H9 (cell line): Measurements from ENCODE around the gene SLC25A4. TPM values are rescaled to one million over a fixed set of nuclear protein-coding genes. Genes with fewer than 3 reads are reported as not detected.

Experiments
- DNase-seq: peaks from one replicate; pipeline ENCODE4 v3.0.0-alpha.2; 2017
- H2AFZ ChIP-seq: one replicate; pipeline ENCODE4 v1.6.1; 2013; ENCODE audit warnings: mild to moderate bottlenecking, low read length, control low read depth, moderate library complexity
- H2AK5ac ChIP-seq: 2 replicates; pipeline ENCODE4 v1.6.1; 2013; ENCODE audit warnings: low read length, control low read depth, mixed read lengths; ENCODE audit not compliant: insufficient read length
- H2BK120ac ChIP-seq: one replicate; pipeline ENCODE4 v1.6.1; 2013; ENCODE audit warnings: low read depth, mild to moderate bottlenecking, low read length, control low read depth, inconsistent platforms; ENCODE audit not compliant: poor library complexity, severe bottlenecking
- H2BK12ac ChIP-seq: 2 replicates; pipeline ENCODE4 v1.6.1; 2013; ENCODE audit warnings: low read length, control low read depth, mixed read lengths, low read depth; ENCODE audit not compliant: insufficient read length
- H2BK15ac ChIP-seq: 2 replicates; pipeline ENCODE4 v1.6.1; 2013; ENCODE audit warnings: low read depth, low read length, control low read depth
- H2BK20ac ChIP-seq: one replicate; pipeline ENCODE4 v1.6.1; 2013; ENCODE audit warnings: low read depth, mild to moderate bottlenecking, low read length, control low read depth, inconsistent platforms; ENCODE audit not compliant: poor library complexity, severe bottlenecking
- H2BK5ac ChIP-seq: 2 replicates; pipeline ENCODE4 v1.6.1; 2013; ENCODE audit warnings: low read length, control low read depth, mixed read lengths; ENCODE audit not compliant: insufficient read length
- H3K14ac ChIP-seq: 2 replicates; pipeline ENCODE4 v1.6.1; 2013; ENCODE audit warnings: low read length, control low read depth; ENCODE audit not compliant: insufficient read depth
- H3K18ac ChIP-seq: 2 replicates; pipeline ENCODE4 v1.6.1; 2013; ENCODE audit warnings: low read depth, mild to moderate bottlenecking, mixed read lengths, low read length, control low read depth; ENCODE audit not compliant: insufficient read length
- H3K23ac ChIP-seq: 2 replicates; pipeline ENCODE4 v1.6.1; 2013; ENCODE audit warnings: low read length, control low read depth, mixed read lengths, low read depth; ENCODE audit not compliant: insufficient read length
- H3K23me2 ChIP-seq: 2 replicates; pipeline ENCODE4 v1.6.1; 2013; ENCODE audit warnings: low read depth, mild to moderate bottlenecking, mixed read lengths, low read length, control low read depth; ENCODE audit not compliant: insufficient read length, poor library complexity, severe bottlenecking
- H3K27ac ChIP-seq: 2 replicates; pipeline ENCODE4 v1.5.1; 2013; ENCODE audit warnings: low read length, control low read depth, mixed read lengths, low read depth; ENCODE audit not compliant: insufficient read length
- H3K27me3 ChIP-seq: 2 replicates; pipeline ENCODE4 v1.6.1; 2013; ENCODE audit warnings: low read length, control low read depth, inconsistent platforms; ENCODE audit not compliant: insufficient read depth
- H3K4ac ChIP-seq: 2 replicates; pipeline ENCODE4 v1.6.1; 2013; ENCODE audit warnings: low read depth, mild to moderate bottlenecking, control low read depth, inconsistent platforms, low read length, moderate library complexity
- H3K4me1 ChIP-seq: 2 replicates; pipeline ENCODE4 v1.6.1; 2013; ENCODE audit warnings: low read length, control low read depth, inconsistent platforms; ENCODE audit not compliant: insufficient read depth
- H3K4me2 ChIP-seq: 2 replicates; pipeline ENCODE4 v1.6.1; 2013; ENCODE audit warnings: low read length, control low read depth, mixed read lengths; ENCODE audit not compliant: insufficient read length, insufficient read depth
- H3K56ac ChIP-seq: 2 replicates; pipeline ENCODE4 v1.6.1; 2013; ENCODE audit warnings: low read depth, mild to moderate bottlenecking, mixed read lengths, low read length, control low read depth; ENCODE audit not compliant: insufficient read length
- H3K79me1 ChIP-seq: 2 replicates; pipeline ENCODE4 v1.6.1; 2013; ENCODE audit warnings: low read depth, mild to moderate bottlenecking, moderate library complexity, low read length, control low read depth, inconsistent platforms; ENCODE audit not compliant: insufficient read depth, poor library complexity, severe bottlenecking
- H3K79me2 ChIP-seq: 2 replicates; pipeline ENCODE4 v1.6.1; 2013; ENCODE audit warnings: low read length, control low read depth, inconsistent platforms; ENCODE audit not compliant: insufficient read depth
- H3K9ac ChIP-seq: 2 replicates; pipeline ENCODE4 v1.6.1; 2013; ENCODE audit warnings: low read length, control low read depth, mixed read lengths; ENCODE audit not compliant: insufficient read length; ENCODE audit errors: extremely low read depth
- H3K9me3 ChIP-seq: one replicate; pipeline ENCODE4 v1.6.1; 2013; ENCODE audit warnings: low read depth, low read length, inconsistent platforms; ENCODE audit not compliant: control insufficient read depth
- H3T11ph ChIP-seq: one replicate; pipeline ENCODE4 v1.6.1; 2013; ENCODE audit warnings: mild to moderate bottlenecking, low read length, control low read depth, inconsistent platforms
- H4K20me1 ChIP-seq: one replicate; pipeline ENCODE4 v1.6.1; 2013; ENCODE audit not compliant: control insufficient read depth, insufficient read length, insufficient read depth
- H4K5ac ChIP-seq: 2 replicates; pipeline ENCODE4 v1.6.1; 2013; ENCODE audit warnings: low read depth, mild to moderate bottlenecking, mixed read lengths, low read length, control low read depth; ENCODE audit not compliant: insufficient read length
- H4K8ac ChIP-seq: replicated peaks from 2 replicates; pipeline ENCODE4 v1.6.1; 2013; ENCODE audit warnings: low read length, control low read depth, mixed read lengths, low read depth; ENCODE audit not compliant: insufficient read length
- H4K91ac ChIP-seq: 2 replicates; pipeline ENCODE4 v1.6.1; 2013; ENCODE audit warnings: low read depth, mild to moderate bottlenecking, moderate library complexity, mixed read lengths, low read length, control low read depth; ENCODE audit not compliant: insufficient read length
- H3K27ac Mint-ChIP-seq, 3 experiments: 2 replicates in 2 of 3; 3 replicates in 1 of 3; pipeline ENCODE4 v1.8.0; 2020 to 2021; ENCODE audit warnings: mixed read lengths in 3 of 3, mild to moderate bottlenecking in 1 of 3, moderate library complexity in 1 of 3
- H3K27me3 Mint-ChIP-seq: 2 replicates; pipeline ENCODE4 v1.8.0; 2021; ENCODE audit warnings: low read depth, mild to moderate bottlenecking, moderate library complexity, mixed read lengths
- H3K36me3 Mint-ChIP-seq, 3 experiments: 2 replicates in 2 of 3; 3 replicates in 1 of 3; pipeline ENCODE4 v1.8.0; 2020 to 2021; ENCODE audit warnings: low read depth in 3 of 3, mixed read lengths in 3 of 3; ENCODE audit not compliant: insufficient read depth in 1 of 3
- H3K4me1 Mint-ChIP-seq, 2 experiments: 2 replicates each; pipeline ENCODE4 v1.8.0; 2020; ENCODE audit warnings: mixed read lengths in 2 of 2
- H3K4me3 Mint-ChIP-seq, 2 experiments: 2 replicates in 1 of 2; 3 replicates in 1 of 2; pipeline ENCODE4 v1.8.0; 2020 to 2021; ENCODE audit warnings: mild to moderate bottlenecking in 2 of 2, mixed read lengths in 2 of 2, moderate library complexity in 1 of 2
- H3K9me3 Mint-ChIP-seq, 2 experiments: 2 replicates in 1 of 2; 3 replicates in 1 of 2; pipeline ENCODE4 v1.8.0; 2020; ENCODE audit warnings: mild to moderate bottlenecking in 2 of 2, mixed read lengths in 2 of 2, moderate library complexity in 1 of 2
- CTCF ChIP-seq: fragments of 200-600 bp; sonication (generic); conservative IDR thresholded peaks from 3 replicates; pipeline ENCODE4 v1.8.0; 2021; ENCODE audit warnings: antibody characterized with exemption, mild to moderate bottlenecking
- WGBS: extraction: QIAGEN DNeasy Blood & Tissue Kit; methylation state at CpG from one replicate; pipeline ENCODE4 v1.1.7; 2013; ENCODE audit warnings: missing lambda C conversion rate, low lambda C conversion rate, mixed read lengths; ENCODE audit not compliant: insufficient read length; ENCODE audit errors: extremely low coverage; 5-methylcytosine and 5-hydroxymethylcytosine counted together
- total RNA-seq: library from RNA; stranded (reverse); gene quantifications from 2 replicates; pipeline ENCODE4 v1.2.1, GENCODE V29; 2021

Gene SLC25A4
- total RNA-seq, 1 experiment from 2014 or later: 54.4 TPM

GRCh38 chr4:185171373-185172071, 28.5 kb downstream of the SLC25A4 start:
- H3K79me1 ChIP-seq: no peaks in the 10 kb centered on the region
- H2AK5ac ChIP-seq: no peak overlapping the region
- TF ChIP-seq CTCF: no peak
- peaks cover 13% of the 10 kb centered on the region in 2 experiments for H3K4me1 Mint-ChIP-seq
- H3K23ac ChIP-seq: no peak overlapping the region
- no peak for DNase-seq
- H3K27ac Mint-ChIP-seq: peak overlapping the region in 2 of 3 experiments; percentile 39 to 84; a peak in 5 of 7 replicates
- H3K56ac ChIP-seq: no peak overlapping the region
- H4K20me1 ChIP-seq: no peaks in the 10 kb centered on the region
- no peak overlapping the region for H2BK12ac ChIP-seq
- no peak overlapping the region for H2BK120ac ChIP-seq
- H3K9me3 Mint-ChIP-seq: no peaks in the 10 kb centered on the region
- H3K27me3 Mint-ChIP-seq: no peaks in the 10 kb centered on the region
- no peak overlapping the region for H3K4ac ChIP-seq
- H3K9ac ChIP-seq: no peak overlapping the region
- H2BK20ac ChIP-seq: peak overlapping the region; percentile 60
- no peak overlapping the region for H2BK5ac ChIP-seq
- H3K27me3 ChIP-seq: no peaks in the 10 kb centered on the region
- H3K23me2 ChIP-seq: no peaks in the 10 kb centered on the region
- H3K27ac ChIP-seq: no peak overlapping the region
- no peak overlapping the region for H3K18ac ChIP-seq
- H3T11ph ChIP-seq: no peak overlapping the region
- no peaks in the 10 kb centered on the region; the same call in 1 of the 2 replicates for H3K4me1 ChIP-seq
- no peaks in the 10 kb centered on the region for H3K9me3 ChIP-seq
- H3K79me2 ChIP-seq: no peaks in the 10 kb centered on the region
- H3K14ac ChIP-seq: no peak overlapping the region
- H3K4me2 ChIP-seq: no peak overlapping the region
- WGBS: no CpG with 5 or more reads among the region's 2 CpGs
- H3K4me3 Mint-ChIP-seq: no peak overlapping the region
- H2AFZ ChIP-seq: no peak overlapping the region
- H2BK15ac ChIP-seq: no peak overlapping the region
- H4K91ac ChIP-seq: no peak overlapping the region
- H3K36me3 Mint-ChIP-seq: peaks cover 18 to 47% (median 36%) of the 10 kb centered on the region in 3 experiments
- H4K8ac ChIP-seq: no peak overlapping the region
- H4K5ac ChIP-seq: no peak overlapping the region
